Activated naive CD4-positive, alpha-beta T cell treated with Interleukin-2 at 50 U/mL for 16 hours (primary cell): ENCODE data around the gene SPAG16.

Source experiments
- DNase-seq: peaks from one replicate; pipeline ENCODE4 v3.0.0-alpha.2; 2020

Gene SPAG16

GRCh38 chr2:214203214-214203613 lies 919.0 kb downstream of the SPAG16 start:
- DNase-seq = no peak

GRCh38 chr2:214203744-214204289 lies 919.6 kb downstream of the SPAG16 start:
- no peak for DNase-seq

GRCh38 chr2:214215107-214215506 lies 930.8 kb downstream of the SPAG16 start:
- no peak for DNase-seq

GRCh38 chr2:214217136-214217535 lies 932.9 kb downstream of the SPAG16 start:
- no peak for DNase-seq

- no peak for DNase-seq
Observed at GRCh38 chr2:214217599-214217998, 933.3 kb downstream of the SPAG16 start.

GRCh38 chr2:214220251-214220650 lies 936.0 kb downstream of the SPAG16 start:
- no peak for DNase-seq

- no peak for DNase-seq
Observed at GRCh38 chr2:214226061-214226460, 941.8 kb downstream of the SPAG16 start.

- DNase-seq = no peak
Observed at GRCh38 chr2:214232271-214232670, 948.0 kb downstream of the SPAG16 start.

GRCh38 chr2:214233164-214233563 lies 948.9 kb downstream of the SPAG16 start:
- DNase-seq = no peak

GRCh38 chr2:214242797-214243196 lies 958.5 kb downstream of the SPAG16 start:
- no peak for DNase-seq

GRCh38 chr2:214244847-214245246 lies 960.6 kb downstream of the SPAG16 start:
- DNase-seq = no peak

GRCh38 chr2:214246417-214246816 lies 962.2 kb downstream of the SPAG16 start:
- DNase-seq = no peak

- DNase-seq = no peak
Observed at GRCh38 chr2:214247531-214247930, 963.3 kb downstream of the SPAG16 start.

GRCh38 chr2:214255046-214255445 lies 970.8 kb downstream of the SPAG16 start:
- no peak for DNase-seq

GRCh38 chr2:214261683-214262082 lies 977.4 kb downstream of the SPAG16 start:
- no peak for DNase-seq

GRCh38 chr2:214264171-214264570 lies 979.9 kb downstream of the SPAG16 start:
- DNase-seq = no peak

GRCh38 chr2:214265991-214266489 lies 981.8 kb downstream of the SPAG16 start:
- no peak for DNase-seq

GRCh38 chr2:214277880-214278279 lies 993.6 kb downstream of the SPAG16 start:
- DNase-seq = no peak

- no peak for DNase-seq
Observed at GRCh38 chr2:214286011-214286410, 1001.7 kb downstream of the SPAG16 start.

- DNase-seq = no peak
Observed at GRCh38 chr2:214293593-214293992, 1009.3 kb downstream of the SPAG16 start.

GRCh38 chr2:214294426-214294825 lies 1010.2 kb downstream of the SPAG16 start:
- DNase-seq = no peak

GRCh38 chr2:214297423-214297822 lies 1013.2 kb downstream of the SPAG16 start:
- no peak for DNase-seq

GRCh38 chr2:214310319-214310718 lies 1026.1 kb downstream of the SPAG16 start:
- no peak for DNase-seq

- DNase-seq = no peak
Observed at GRCh38 chr2:214311031-214311533, 1026.8 kb downstream of the SPAG16 start.
